K562 (cell line): ENCODE measurements around the gene KIRREL1. TPM values are rescaled to one million over a fixed set of nuclear protein-coding genes. Genes with fewer than 3 reads are reported as not detected.

Experiments used
- ATAC-seq: fragments of 200-7000 bp; cut with Tn5 transposase; 3 replicates; pipeline ENCODE4 v1.9.1; 2020; ENCODE audit warnings: moderate library complexity
- BruUV-seq: library from RNA; stranded (reverse); fragments of 400-500 nt; replicated peaks from 2 replicates; lab custom pipeline; 2021; lab: Mats Ljungman, UMichigan
- CTCF ChIA-PET: fragments of 300-600 bp; formaldehyde crosslinking; extraction: SDS; loops from one replicate; lab custom pipeline; 2021; ENCODE audit warnings: low intra/inter-chr PET ratio; lab: Yijun Ruan, JAX
- POLR2A ChIA-PET: fragments of 300-600, 350-650 bp; sonication (Branson Sonifier 250); formaldehyde crosslinking; extraction: SDS; loops from one replicate; lab custom pipeline; 2021; ENCODE audit warnings: antibody characterized with exemption, inconsistent platforms; lab: Yijun Ruan, JAX
- DNase-seq, 4 experiments: peaks; one replicate each; pipeline versions ENCODE4 v3.0.0 to v3.0.0-alpha.2; 2011 to 2018; ENCODE audit warnings: low spot score in 3 of 4, mixed read lengths in 3 of 4; ENCODE audit errors: extremely low read depth in 1 of 4
- FAIRE-seq: peaks from 2 replicates; lab custom pipeline; 2011; peaks lifted over from hg19 to GRCh38; lab: Jason Lieb, UNC
- H2AFZ ChIP-seq: 2 replicates; pipeline ENCODE4 v1.6.0; 2011; ENCODE audit warnings: low read depth, low read length, control low read depth, inconsistent platforms
- H3K27ac ChIP-seq: fragments of 200-600 bp; 3 replicates; pipeline ENCODE4 v1.8.0; 2011; ENCODE audit warnings: low read depth, mild to moderate bottlenecking, control low read depth, inconsistent platforms, low read length, moderate library complexity, mixed read lengths; ENCODE audit errors: extremely low read depth
- H3K27me3 ChIP-seq, 2 experiments: fragments of 300-600 bp in 1 of 2; 2 replicates in 1 of 2; 3 replicates in 1 of 2; pipeline versions ENCODE4 v1.6.0 to v1.8.0; 2011; ENCODE audit warnings: inconsistent platforms in 2 of 2, low read length in 2 of 2, mild to moderate bottlenecking in 1 of 2, mixed read lengths in 1 of 2, moderate library complexity in 1 of 2; ENCODE audit not compliant: control insufficient read depth in 2 of 2, insufficient read depth in 2 of 2
- H3K36me3 ChIP-seq: fragments of 300-600 bp; 3 replicates; pipeline ENCODE4 v1.8.0; 2011; ENCODE audit warnings: mild to moderate bottlenecking, low read length, inconsistent platforms; ENCODE audit not compliant: control insufficient read depth, insufficient read depth
- H3K4me1 ChIP-seq, 2 experiments: fragments of 200-600 bp in 1 of 2; replicated peaks in 1 of 2; 2 replicates in 1 of 2; 3 replicates in 1 of 2; pipeline versions ENCODE4 v1.5.1 to v1.8.0; 2011; ENCODE audit warnings: inconsistent platforms in 2 of 2, low read length in 2 of 2, mild to moderate bottlenecking in 1 of 2, mixed read lengths in 1 of 2, moderate library complexity in 1 of 2; ENCODE audit not compliant: control insufficient read depth in 2 of 2, insufficient read depth in 2 of 2
- H3K4me2 ChIP-seq: 2 replicates; pipeline ENCODE4 v1.6.1; 2011; ENCODE audit warnings: low read length, control low read depth, inconsistent platforms, mixed read lengths; ENCODE audit not compliant: insufficient read depth
- H3K4me3 ChIP-seq: fragments of 200-600 bp; sonication (generic), shearing (Covaris generic); 2 replicates; pipeline ENCODE4 v1.5.1; 2016; ENCODE audit warnings: control low read depth, inconsistent platforms
- H3K79me2 ChIP-seq: fragments of 200-600 bp; 3 replicates; pipeline ENCODE4 v1.8.0; 2011; ENCODE audit warnings: low read length, inconsistent platforms; ENCODE audit not compliant: control insufficient read depth, insufficient read depth
- H3K9ac ChIP-seq, 2 experiments: 2 replicates each; pipeline versions ENCODE4 v1.6.0 to v1.6.1; 2011; ENCODE audit warnings: low read depth in 2 of 2, low read length in 2 of 2, control low read depth in 1 of 2, inconsistent platforms in 1 of 2, mild to moderate bottlenecking in 1 of 2, mixed read lengths in 1 of 2; ENCODE audit not compliant: insufficient read depth in 1 of 2
- H3K9me1 ChIP-seq: one replicate; pipeline ENCODE4 v1.6.0; 2011; ENCODE audit warnings: inconsistent platforms, mild to moderate bottlenecking, low read length, moderate library complexity; ENCODE audit not compliant: control insufficient read depth, insufficient read depth
- H3K9me3 ChIP-seq: replicated peaks from 2 replicates; pipeline ENCODE4 v1.5.1; 2011; ENCODE audit warnings: low read depth, low read length, inconsistent platforms; ENCODE audit not compliant: control insufficient read depth, insufficient read depth
- H4K20me1 ChIP-seq: replicated peaks from 2 replicates; pipeline ENCODE4 v1.6.1; 2011; ENCODE audit warnings: low read length, inconsistent platforms, mixed read lengths; ENCODE audit not compliant: control insufficient read depth, insufficient read depth
- LCOR ChIP-seq: sonication (generic); formaldehyde crosslinking; IDR thresholded peaks from 2 replicates; pipeline ENCODE4 v1.8.0; 2022; ENCODE audit warnings: mild to moderate bottlenecking, missing genetic modification reagents
- RFX1 ChIP-seq: fragments of 450-650 bp; IDR thresholded peaks from 2 replicates; pipeline ENCODE4 v1.6.1; 2016; ENCODE audit warnings: mild to moderate bottlenecking, moderate library complexity
- WGBS: fragments of 100-300 bp; shearing (Covaris generic); methylation state at CpG from one replicate; pipeline ENCODE4 v1.1.6; 2016; ENCODE audit warnings: low coverage, mixed read lengths; ENCODE audit not compliant: insufficient coverage; ENCODE audit errors: missing lambda C conversion rate; 5-methylcytosine and 5-hydroxymethylcytosine counted together
- in situ Hi-C: fragments of 300-500 bp; cut with MboI; formaldehyde crosslinking; loops from 4 replicates; pipeline ENCODE4 v1.15.0; 2018; ENCODE audit warnings: inconsistent platforms, mixed read lengths
- intact Hi-C: fragments of 100-400 bp; cut with micrococcal nuclease; formaldehyde crosslinking; loops from 2 replicates; pipeline ENCODE4 v1.14.2; 2022
- polyA plus RNA-seq, 8 experiments: library from polyadenylated mRNA; depleted of rRNA in 4 of 8; stranded (reverse) in 5 of 8; unstranded in 3 of 8; fragments of >200 nt; fragmentation: Nextera tagmentation in 2 of 8; fragmentation: Illumina TruSeq in 1 of 8; extraction: Ambion mirVana in 2 of 8; extraction: Trizol in 1 of 8; gene quantifications; 2 replicates each; pipeline versions ENCODE4 v1.2.1 to v1.2.3, GENCODE V29; 2011 to 2014; ENCODE audit warnings: inconsistent platforms in 1 of 8, missing spikeins in 1 of 8
- total RNA-seq, 7 experiments: library from RNA; depleted of rRNA in 6 of 7; stranded (reverse); fragments of >200 nt in 6 of 7; fragmentation: Illumina TruSeq in 2 of 7; extraction: Trizol in 2 of 7; gene quantifications; 2 replicates each; pipeline versions ENCODE4 v1.2.1 to v1.2.3, GENCODE V29; 2011 to 2021; ENCODE audit warnings: low replicate concordance in 1 of 7
- TF ChIP-seq, protein P1 (sequence below), 2 experiments: fragments of 250-450 bp in 1 of 2; fragments of 450-650 bp in 1 of 2; sonication (Bioruptor Pico) in 1 of 2; IDR thresholded peaks; 2 replicates each; pipeline versions ENCODE4 v1.6.1 to v1.8.0; 2016 to 2021; ENCODE audit warnings: mild to moderate bottlenecking in 2 of 2, moderate library complexity in 2 of 2, missing compliant biosample characterization in 1 of 2, missing genetic modification characterization in 1 of 2
- TF ChIP-seq, protein P2 (sequence below): IDR thresholded peaks from 2 replicates; pipeline ENCODE4 v1.6.1; 2011; ENCODE audit not compliant: insufficient read length; ENCODE audit errors: extremely low read depth
- TF ChIP-seq, protein P3 (sequence below): fragments of 150-350 bp; IDR thresholded peaks from 2 replicates; pipeline ENCODE4 v1.6.1; 2014; ENCODE audit warnings: low read depth, mild to moderate bottlenecking, low read length, borderline replicate concordance

The KIRREL1 gene
- total and polyA plus RNA-seq, 9 of the 15 experiments (the other 6 are each of a cell fraction or from before 2014, with no cell fraction given), result under 0.01 to 0.22 (median 0.03) TPM; not detected in 3

DNA sequence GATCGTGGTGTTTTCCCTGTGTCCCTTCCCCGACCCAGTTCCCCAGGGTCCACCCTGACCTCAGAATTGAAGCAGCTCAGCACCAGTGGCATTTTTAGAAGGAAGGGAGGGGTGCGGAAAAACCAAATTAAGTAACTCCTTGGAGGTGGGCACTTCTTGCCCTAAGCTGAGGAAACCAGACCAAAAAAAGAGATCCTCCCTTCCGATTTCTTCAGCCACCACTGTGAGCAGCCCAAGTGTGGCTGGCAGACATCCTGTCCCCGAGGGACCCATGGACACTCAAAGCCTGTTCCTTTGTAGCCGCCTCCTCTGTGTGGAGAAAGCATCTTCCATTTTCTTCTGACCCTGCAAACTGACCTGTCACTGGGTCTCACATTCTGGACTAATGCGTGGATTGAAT is 31.3 kb downstream of the KIRREL1 start (continued):
- TF ChIP-seq, protein P1, sequence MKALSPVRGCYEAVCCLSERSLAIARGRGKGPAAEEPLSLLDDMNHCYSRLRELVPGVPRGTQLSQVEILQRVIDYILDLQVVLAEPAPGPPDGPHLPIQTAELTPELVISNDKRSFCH (CRISPR knock-in tag; IDR thresholded peaks at IDR 0.05), result no peak
- TF ChIP-seq, protein P1 (tag; IDR thresholded peaks at IDR 0.05), result no peak

DNA sequence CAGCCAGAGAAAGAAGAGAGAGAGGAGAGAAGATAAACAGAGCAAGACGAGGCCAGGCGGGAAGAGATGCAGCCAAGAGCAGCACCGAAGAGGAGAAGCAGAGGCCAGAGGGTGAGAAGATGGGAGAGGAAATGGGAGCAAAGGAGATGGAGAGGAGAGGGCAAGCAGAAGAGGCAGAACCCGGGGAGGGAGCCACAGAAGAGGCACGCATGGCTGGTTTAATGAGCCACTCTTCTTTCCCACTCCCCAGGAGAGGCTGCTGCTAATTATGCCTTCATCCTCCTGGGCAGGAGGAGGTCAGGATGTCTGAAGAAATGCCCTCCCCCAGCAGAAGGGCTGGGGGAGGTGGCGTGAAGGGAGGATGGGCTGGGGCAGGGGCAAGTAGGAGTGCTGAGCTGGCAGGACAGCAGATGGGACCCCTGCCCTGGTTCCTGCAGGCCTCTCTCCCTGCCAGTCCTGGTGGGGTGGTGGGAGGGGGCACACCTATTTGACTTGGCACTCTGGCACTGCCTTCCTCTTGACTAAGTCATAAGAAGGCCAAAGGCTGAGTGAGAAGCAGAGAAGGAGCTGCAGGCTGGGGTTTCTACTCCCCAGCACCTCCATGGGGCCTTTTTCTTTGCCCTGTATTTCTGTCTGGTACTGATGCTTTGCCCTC is 32.3 kb downstream of the KIRREL1 start:
- TF ChIP-seq, protein P2, sequence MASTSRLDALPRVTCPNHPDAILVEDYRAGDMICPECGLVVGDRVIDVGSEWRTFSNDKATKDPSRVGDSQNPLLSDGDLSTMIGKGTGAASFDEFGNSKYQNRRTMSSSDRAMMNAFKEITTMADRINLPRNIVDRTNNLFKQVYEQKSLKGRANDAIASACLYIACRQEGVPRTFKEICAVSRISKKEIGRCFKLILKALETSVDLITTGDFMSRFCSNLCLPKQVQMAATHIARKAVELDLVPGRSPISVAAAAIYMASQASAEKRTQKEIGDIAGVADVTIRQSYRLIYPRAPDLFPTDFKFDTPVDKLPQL, result no peak
- TF ChIP-seq RFX1, result no peak
- TF ChIP-seq, protein P3, sequence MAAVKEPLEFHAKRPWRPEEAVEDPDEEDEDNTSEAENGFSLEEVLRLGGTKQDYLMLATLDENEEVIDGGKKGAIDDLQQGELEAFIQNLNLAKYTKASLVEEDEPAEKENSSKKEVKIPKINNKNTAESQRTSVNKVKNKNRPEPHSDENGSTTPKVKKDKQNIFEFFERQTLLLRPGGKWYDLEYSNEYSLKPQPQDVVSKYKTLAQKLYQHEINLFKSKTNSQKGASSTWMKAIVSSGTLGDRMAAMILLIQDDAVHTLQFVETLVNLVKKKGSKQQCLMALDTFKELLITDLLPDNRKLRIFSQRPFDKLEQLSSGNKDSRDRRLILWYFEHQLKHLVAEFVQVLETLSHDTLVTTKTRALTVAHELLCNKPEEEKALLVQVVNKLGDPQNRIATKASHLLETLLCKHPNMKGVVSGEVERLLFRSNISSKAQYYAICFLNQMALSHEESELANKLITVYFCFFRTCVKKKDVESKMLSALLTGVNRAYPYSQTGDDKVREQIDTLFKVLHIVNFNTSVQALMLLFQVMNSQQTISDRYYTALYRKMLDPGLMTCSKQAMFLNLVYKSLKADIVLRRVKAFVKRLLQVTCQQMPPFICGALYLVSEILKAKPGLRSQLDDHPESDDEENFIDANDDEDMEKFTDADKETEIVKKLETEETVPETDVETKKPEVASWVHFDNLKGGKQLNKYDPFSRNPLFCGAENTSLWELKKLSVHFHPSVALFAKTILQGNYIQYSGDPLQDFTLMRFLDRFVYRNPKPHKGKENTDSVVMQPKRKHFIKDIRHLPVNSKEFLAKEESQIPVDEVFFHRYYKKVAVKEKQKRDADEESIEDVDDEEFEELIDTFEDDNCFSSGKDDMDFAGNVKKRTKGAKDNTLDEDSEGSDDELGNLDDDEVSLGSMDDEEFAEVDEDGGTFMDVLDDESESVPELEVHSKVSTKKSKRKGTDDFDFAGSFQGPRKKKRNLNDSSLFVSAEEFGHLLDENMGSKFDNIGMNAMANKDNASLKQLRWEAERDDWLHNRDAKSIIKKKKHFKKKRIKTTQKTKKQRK, result no peak
- TF ChIP-seq LCOR (CRISPR knock-in tag), result no peak
- Histone ChIP-seq H3K27ac (no peak overlapping the region), H3K9ac (no peak overlapping the region), H3K4me3 (no peak overlapping the region), H3K36me3 (no peaks in the 10 kb centered on the region), H4K20me1 (no peaks in the 10 kb centered on the region), H3K27me3 (peaks cover 4 to 19% of the 10 kb centered on the region in 2 experiments; a peak in 3 of 5 replicates), H3K4me1 (no peaks in the 10 kb centered on the region), H3K9me3 (no peaks in the 10 kb centered on the region), H3K9me1 (no peaks in the 10 kb centered on the region), H2AFZ (no peak overlapping the region), H3K79me2 (no peaks in the 10 kb centered on the region), H3K4me2 (no peak overlapping the region)
- ChIA-PET POLR2A (no interaction called here), CTCF (no interaction called here)
- ATAC-seq, result no peak
- WGBS, result 0% methylated on average over 6 of the region's 6 CpGs
- intact Hi-C loops, result no loop called here
- no TSS peak for BruUV-seq
- FAIRE-seq, result no peak
- in situ Hi-C loops, result no loop called here
- DNase-seq, result no peak
